ENCODE results near the gene SMG1. TPM values are rescaled to one million over a fixed set of nuclear protein-coding genes. Genes with fewer than 3 reads are reported as not detected.

Gene SMG1
- total RNA-seq, 2 experiments from 2014 or later = 120 to 127 TPM

DNA sequence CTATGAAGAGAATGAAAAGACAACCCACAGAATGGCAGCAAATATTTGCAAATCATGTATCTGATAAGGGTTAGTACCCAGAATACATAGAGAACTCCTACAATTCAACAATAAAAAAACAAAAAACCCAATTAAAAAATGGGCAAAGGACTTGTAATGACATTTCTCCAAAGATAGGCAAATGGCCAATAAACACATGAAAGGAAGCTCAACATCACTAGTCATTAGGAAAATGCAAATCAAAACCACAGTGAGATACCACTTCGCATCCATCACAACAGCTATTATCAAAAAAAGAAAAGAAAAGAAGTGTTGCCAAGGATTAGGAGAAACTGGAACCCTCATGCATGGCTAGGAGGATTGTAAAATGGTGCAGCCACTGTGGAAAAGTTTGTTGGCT, 79.8 kb downstream of the SMG1 start:
- H3K4me1 ChIP-seq (ENCODE audit: insufficient read depth, low read length) = no peaks in the 10 kb centered on the region
- Mint-ChIP-seq H3K4me1 (ENCODE audit: low read depth) (no peaks in the 10 kb centered on the region), H3K9me3 (no peaks in the 10 kb centered on the region), H3K27ac (no peak overlapping the region), H3K36me3 (ENCODE audit: low read depth) (peaks cover 91% of the 10 kb centered on the region), H3K4me3 (no peak overlapping the region), H3K27me3 (no peaks in the 10 kb centered on the region)
- H3K36me3 ChIP-seq (ENCODE audit: insufficient read depth, low read length) = peaks cover 88% of the 10 kb centered on the region
- intact Hi-C loops (cut with DNase I, micrococcal nuclease) = loop anchor here in 1 of 2 experiments (5.0 kb wide), 1 partner anchor 39 kb away; no protein-coding TSS in a partner anchor
- H3K4me3 ChIP-seq (ENCODE audit: low read length) = no peak overlapping the region
- CTCF ChIA-PET = interaction anchor here (1.4 to 2.7 kb wide), 2 partner anchors 14 to 45 kb away, joined by 3 to 10 read pairs; partner anchors contain the start of gene ARL6IP1
- POLR2A ChIA-PET = no interaction called here
- ATAC-seq (ENCODE audit: poor library complexity) = no peak
- no peak overlapping the region for H3K27ac ChIP-seq (ENCODE audit: low read depth in 1 of 2, low read length in 2 of 2)
- DNase-seq = no peak
- H3K27me3 ChIP-seq (ENCODE audit: control insufficient read depth in 1 of 2, insufficient read depth in 2 of 2, low read length in 2 of 2) = no peaks in the 10 kb centered on the region
- TF ChIP-seq, protein P1, sequence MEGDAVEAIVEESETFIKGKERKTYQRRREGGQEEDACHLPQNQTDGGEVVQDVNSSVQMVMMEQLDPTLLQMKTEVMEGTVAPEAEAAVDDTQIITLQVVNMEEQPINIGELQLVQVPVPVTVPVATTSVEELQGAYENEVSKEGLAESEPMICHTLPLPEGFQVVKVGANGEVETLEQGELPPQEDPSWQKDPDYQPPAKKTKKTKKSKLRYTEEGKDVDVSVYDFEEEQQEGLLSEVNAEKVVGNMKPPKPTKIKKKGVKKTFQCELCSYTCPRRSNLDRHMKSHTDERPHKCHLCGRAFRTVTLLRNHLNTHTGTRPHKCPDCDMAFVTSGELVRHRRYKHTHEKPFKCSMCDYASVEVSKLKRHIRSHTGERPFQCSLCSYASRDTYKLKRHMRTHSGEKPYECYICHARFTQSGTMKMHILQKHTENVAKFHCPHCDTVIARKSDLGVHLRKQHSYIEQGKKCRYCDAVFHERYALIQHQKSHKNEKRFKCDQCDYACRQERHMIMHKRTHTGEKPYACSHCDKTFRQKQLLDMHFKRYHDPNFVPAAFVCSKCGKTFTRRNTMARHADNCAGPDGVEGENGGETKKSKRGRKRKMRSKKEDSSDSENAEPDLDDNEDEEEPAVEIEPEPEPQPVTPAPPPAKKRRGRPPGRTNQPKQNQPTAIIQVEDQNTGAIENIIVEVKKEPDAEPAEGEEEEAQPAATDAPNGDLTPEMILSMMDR (IDR thresholded peaks at IDR 0.05) = no peak
- H3K9me3 ChIP-seq (ENCODE audit: control insufficient read depth in 1 of 2, insufficient read depth in 1 of 2, low read length in 2 of 2) = no peaks in the 10 kb centered on the region

DNA sequence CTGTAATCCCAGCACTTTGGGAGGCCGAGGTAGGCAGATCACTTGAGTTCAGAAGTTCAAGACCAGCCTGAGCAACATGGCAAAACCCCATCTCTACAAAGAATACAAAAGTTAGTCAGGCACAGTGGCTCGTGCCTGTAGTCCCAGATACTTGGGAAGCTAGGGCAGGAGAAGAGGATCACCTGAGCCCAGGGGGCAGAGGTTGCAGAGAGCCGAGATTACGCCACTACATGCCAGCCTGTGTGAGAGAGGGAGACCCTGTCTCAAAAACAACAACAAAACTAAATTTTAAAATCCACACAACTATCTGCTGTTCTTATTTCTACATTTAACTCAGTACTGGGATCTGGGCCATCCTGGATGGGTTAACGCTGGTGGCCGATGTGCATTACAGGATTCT, 83.6 kb downstream of the SMG1 start:
- Mint-ChIP-seq H3K27me3 (no peaks in the 10 kb centered on the region), H3K27ac (peak overlapping the region; percentile 1)
- POLR2A ChIA-PET = no interaction called here

DNA sequence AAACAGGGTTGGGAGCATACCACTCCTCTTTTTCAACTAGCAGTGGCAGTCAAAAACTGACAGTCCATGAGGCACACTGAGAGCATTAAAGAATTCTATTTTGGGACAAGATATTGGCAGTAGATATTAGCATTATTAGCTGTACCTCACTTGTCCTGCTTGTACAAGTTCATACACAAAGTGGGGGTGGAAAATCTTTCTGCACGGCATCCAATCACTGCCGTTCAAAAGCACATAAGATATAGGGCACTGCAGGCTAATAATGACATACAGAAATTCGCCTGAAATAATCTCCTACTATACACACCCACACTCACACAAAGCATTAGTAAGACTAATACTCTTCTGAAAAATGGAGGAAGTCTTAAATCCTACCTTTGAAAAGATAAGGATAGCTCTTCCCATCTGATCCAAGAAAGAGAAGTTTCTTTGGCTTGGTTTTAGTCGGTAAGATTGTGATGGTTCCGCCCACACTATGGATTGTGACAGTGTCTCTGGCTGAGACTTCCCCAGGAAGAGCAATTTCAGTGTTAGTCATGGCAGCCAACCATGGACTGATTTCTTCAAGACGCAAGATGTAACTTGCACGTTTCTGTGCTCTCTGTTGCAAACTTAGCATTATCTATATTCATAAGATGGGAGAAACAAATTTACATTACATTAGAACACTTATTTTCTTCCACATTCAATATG, 84.2 kb downstream of the SMG1 start:
- Histone ChIP-seq H3K9me3 (ENCODE audit: control insufficient read depth in 1 of 2, insufficient read depth in 1 of 2, low read length in 2 of 2) (no peaks in the 10 kb centered on the region), H3K36me3 (ENCODE audit: insufficient read depth, low read length) (peaks cover 87% of the 10 kb centered on the region), H3K27ac (ENCODE audit: low read depth in 1 of 2, low read length in 2 of 2) (no peak overlapping the region), H3K27me3 (ENCODE audit: control insufficient read depth in 1 of 2, insufficient read depth in 2 of 2, low read length in 2 of 2) (no peaks in the 10 kb centered on the region), H3K4me1 (ENCODE audit: insufficient read depth, low read length) (no peaks in the 10 kb centered on the region), H3K4me3 (ENCODE audit: low read length) (no peak overlapping the region)
- intact Hi-C loops (cut with DNase I, micrococcal nuclease) = no loop called here
- TF ChIP-seq, protein P1 (IDR thresholded peaks at IDR 0.05) = no peak
- CTCF ChIA-PET = interaction anchor here (1.0 kb wide), 1 partner anchor 41 kb away, joined by 4 read pairs; the partner anchor contains the start of gene ARL6IP1
- no peak overlapping the region for H3K4me3 Mint-ChIP-seq
- ATAC-seq (ENCODE audit: poor library complexity) = no peak
- no peaks in the 10 kb centered on the region for H3K4me1 Mint-ChIP-seq (ENCODE audit: low read depth)
- POLR2A ChIA-PET = no interaction called here
- no peaks in the 10 kb centered on the region for H3K27me3 Mint-ChIP-seq
- peaks cover 93% of the 10 kb centered on the region for H3K36me3 Mint-ChIP-seq (ENCODE audit: low read depth)
- H3K9me3 Mint-ChIP-seq = no peaks in the 10 kb centered on the region
- no peak for DNase-seq
- peak overlapping the region; percentile 1 for H3K27ac Mint-ChIP-seq

More for the DNA sequence above, 83.6 kb downstream of the SMG1 start:
- H3K27ac ChIP-seq (ENCODE audit: low read depth in 1 of 2, low read length in 2 of 2) = no peak overlapping the region
- no peak overlapping the region for H3K4me3 ChIP-seq (ENCODE audit: low read length)
- H3K4me1 Mint-ChIP-seq (ENCODE audit: low read depth) = no peaks in the 10 kb centered on the region
- intact Hi-C loops (cut with DNase I, micrococcal nuclease) = no loop called here
- TF ChIP-seq, protein P1 (IDR thresholded peaks at IDR 0.05) = no peak
- H3K27me3 ChIP-seq (ENCODE audit: control insufficient read depth in 1 of 2, insufficient read depth in 2 of 2, low read length in 2 of 2) = no peaks in the 10 kb centered on the region
- H3K9me3 ChIP-seq (ENCODE audit: control insufficient read depth in 1 of 2, insufficient read depth in 1 of 2, low read length in 2 of 2) = no peaks in the 10 kb centered on the region
- H3K9me3 Mint-ChIP-seq = no peaks in the 10 kb centered on the region
- H3K4me3 Mint-ChIP-seq = no peak overlapping the region
- CTCF ChIA-PET = interaction anchor here (1.0 kb wide), 1 partner anchor 41 kb away, joined by 4 read pairs; the partner anchor contains the start of gene ARL6IP1
- DNase-seq (no peak), ATAC-seq (ENCODE audit: poor library complexity) (no peak)
- H3K36me3 ChIP-seq (ENCODE audit: insufficient read depth, low read length) = peaks cover 87% of the 10 kb centered on the region
- H3K36me3 Mint-ChIP-seq (ENCODE audit: low read depth) = peaks cover 93% of the 10 kb centered on the region
- no peaks in the 10 kb centered on the region for H3K4me1 ChIP-seq (ENCODE audit: insufficient read depth, low read length)
